GM19043 (cell line): ENCODE data around the gene RAET1L.
"Not testable (repeated sequence)": the region's sequence is repeated elsewhere in the genome, so short reads cannot be mapped to it uniquely, and the experiment has no call there.

ENCODE experiments used
- ATAC-seq: cut with Tn5 transposase; IDR thresholded peaks from one replicate; pipeline ENCODE4 v1.9.1; 2021; ENCODE audit warnings: low read depth; ENCODE audit not compliant: unreplicated experiment

RAET1L gene

GRCh38 chr6:150046943-150047342 lies 21.6 kb upstream of the RAET1L start:
- no peak for ATAC-seq

- no peak for ATAC-seq
These were observed 19.4 kb upstream of the RAET1L start for GRCh38 chr6:150044621-150045145.

- ATAC-seq: no peak
These were observed 18.4 kb upstream of the RAET1L start for GRCh38 chr6:150043501-150044412.

GRCh38 chr6:150043096-150043495 lies 17.8 kb upstream of the RAET1L start:
- ATAC-seq: no peak

- no peak for ATAC-seq
These were observed 13.1 kb upstream of the RAET1L start for GRCh38 chr6:150038202-150039062.

- no peak for ATAC-seq
These were observed 12.3 kb upstream of the RAET1L start for GRCh38 chr6:150037526-150038201.

- no peak for ATAC-seq
These were observed 10.7 kb upstream of the RAET1L start for GRCh38 chr6:150036081-150036480.

GRCh38 chr6:150033207-150033771 lies 8.0 kb upstream of the RAET1L start:
- ATAC-seq: no peak

GRCh38 chr6:150032598-150032997 lies 7.3 kb upstream of the RAET1L start:
- ATAC-seq: no peak

- no peak for ATAC-seq
These were observed 5.3 kb upstream of the RAET1L start for GRCh38 chr6:150030611-150031010.

- no peak for ATAC-seq
These were observed 4.4 kb upstream of the RAET1L start for GRCh38 chr6:150029749-150030148.

GRCh38 chr6:150029276-150029675 lies 3.9 kb upstream of the RAET1L start:
- no peak for ATAC-seq

GRCh38 chr6:150028799-150029198 lies 3.5 kb upstream of the RAET1L start:
- ATAC-seq: no peak

GRCh38 chr6:150027806-150028565 lies 2.7 kb upstream of the RAET1L start:
- no peak for ATAC-seq

- ATAC-seq: no peak
These were observed 1.9 kb upstream of the RAET1L start for GRCh38 chr6:150026976-150027805.

GRCh38 chr6:150024646-150025155 lies 631 bp downstream of the RAET1L start:
- ATAC-seq: no peak

GRCh38 chr6:150024021-150024420 lies 1.3 kb downstream of the RAET1L start:
- ATAC-seq: not testable (repeated sequence)

- not testable (repeated sequence) for ATAC-seq
These were observed 3.5 kb downstream of the RAET1L start for GRCh38 chr6:150021870-150022269.
